Fibroblast of skin of right quadriceps (primary cell): ENCODE measurements around the gene AP1M2.
"Not testable (repeated sequence)": the region's sequence is repeated elsewhere in the genome, so short reads cannot be mapped to it uniquely, and the experiment has no call there.

ENCODE experiments used
- DNase-seq: peaks from one replicate; pipeline ENCODE4 v3.0.0-alpha.2; 2013

Gene AP1M2

GRCh38 chr19:10533646-10534386, 53.3 kb downstream of the AP1M2 start:
- DNase-seq = peak; percentile 87

GRCh38 chr19:10532457-10532856, 54.7 kb downstream of the AP1M2 start:
- no peak for DNase-seq

GRCh38 chr19:10526887-10527286, 60.2 kb downstream of the AP1M2 start:
- not testable (repeated sequence) for DNase-seq

- no peak for DNase-seq
Measured at GRCh38 chr19:10525636-10526035, 61.5 kb downstream of the AP1M2 start.

GRCh38 chr19:10523135-10523636, 63.9 kb downstream of the AP1M2 start:
- no peak for DNase-seq
